Measurements from ENCODE around the gene MOGAT3.

DNA sequence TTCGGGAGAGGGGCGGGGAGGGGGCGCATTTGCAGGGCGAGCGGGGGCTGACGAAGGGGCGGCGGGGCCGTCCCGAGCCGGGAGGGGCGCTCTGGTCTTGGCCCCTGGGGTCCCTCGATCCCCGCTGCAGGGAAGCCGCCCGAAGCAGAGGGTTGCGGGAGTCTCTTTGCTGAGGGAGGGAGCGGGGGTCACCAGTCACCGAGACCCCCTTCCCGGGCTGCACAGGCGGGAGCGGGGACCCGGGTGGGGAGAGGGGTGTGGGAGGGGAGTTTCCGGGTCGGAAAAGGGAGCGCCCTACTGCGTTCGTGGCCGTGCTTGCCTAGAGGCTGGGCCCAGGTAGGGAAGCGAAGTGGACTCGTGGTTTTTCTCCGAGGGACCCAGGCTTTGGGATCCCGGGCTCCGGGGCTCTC is 46.1 kb downstream of the MOGAT3 start:
- TF ChIP-seq, protein P1, sequence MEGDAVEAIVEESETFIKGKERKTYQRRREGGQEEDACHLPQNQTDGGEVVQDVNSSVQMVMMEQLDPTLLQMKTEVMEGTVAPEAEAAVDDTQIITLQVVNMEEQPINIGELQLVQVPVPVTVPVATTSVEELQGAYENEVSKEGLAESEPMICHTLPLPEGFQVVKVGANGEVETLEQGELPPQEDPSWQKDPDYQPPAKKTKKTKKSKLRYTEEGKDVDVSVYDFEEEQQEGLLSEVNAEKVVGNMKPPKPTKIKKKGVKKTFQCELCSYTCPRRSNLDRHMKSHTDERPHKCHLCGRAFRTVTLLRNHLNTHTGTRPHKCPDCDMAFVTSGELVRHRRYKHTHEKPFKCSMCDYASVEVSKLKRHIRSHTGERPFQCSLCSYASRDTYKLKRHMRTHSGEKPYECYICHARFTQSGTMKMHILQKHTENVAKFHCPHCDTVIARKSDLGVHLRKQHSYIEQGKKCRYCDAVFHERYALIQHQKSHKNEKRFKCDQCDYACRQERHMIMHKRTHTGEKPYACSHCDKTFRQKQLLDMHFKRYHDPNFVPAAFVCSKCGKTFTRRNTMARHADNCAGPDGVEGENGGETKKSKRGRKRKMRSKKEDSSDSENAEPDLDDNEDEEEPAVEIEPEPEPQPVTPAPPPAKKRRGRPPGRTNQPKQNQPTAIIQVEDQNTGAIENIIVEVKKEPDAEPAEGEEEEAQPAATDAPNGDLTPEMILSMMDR (IDR thresholded peaks at IDR 0.05): no peak
- TF ChIP-seq POLR2A (IDR thresholded peaks at IDR 0.05): no peak

Data from uterus (tissue), 2 donors.